ENCODE data around the gene RAPGEF4. TPM values are rescaled to one million over a fixed set of nuclear protein-coding genes. Genes with fewer than 3 reads are reported as not detected.

Gene RAPGEF4
- total and polyA plus RNA-seq, 7 donors: 0.23 to 7.6 (median 4.2) TPM

GRCh38 chr2:172988728-172989127 lies 253.1 kb downstream of the RAPGEF4 start:
- no peak for TF ChIP-seq CTCF (IDR thresholded peaks at IDR 0.05)
- no peak for TF ChIP-seq EP300 (IDR thresholded peaks at IDR 0.05)
- TF ChIP-seq POLR2AphosphoS5 (IDR thresholded peaks at IDR 0.05): no peak
- TF ChIP-seq POLR2A (IDR thresholded peaks at IDR 0.05): no peak
- Histone ChIP-seq H3K36me3 (no peaks in the 10 kb centered on the region), H3K27me3 (no peaks in the 10 kb centered on the region), H3K4me3 (no peak overlapping the region), H3K4me1 (peaks cover 0 to 9% (median 3%) of the 10 kb centered on the region in 4 donors), H3K9me3 (no peaks in the 10 kb centered on the region), H3K27ac (no peak overlapping the region)
- no peak for DNase-seq
- intact Hi-C loops (cut with DNase I): no loop called here
- 73 to 89% methylated on average over 7 of the region's 7 CpGs for WGBS, 2 donors

GRCh38 chr2:172991031-172991430 lies 255.4 kb downstream of the RAPGEF4 start:
- TF ChIP-seq POLR2A (IDR thresholded peaks at IDR 0.05) (no peak), CTCF (IDR thresholded peaks at IDR 0.05) (no peak), EP300 (IDR thresholded peaks at IDR 0.05) (no peak)
- no peaks in the 10 kb centered on the region for H3K9me3 ChIP-seq
- H3K4me3 ChIP-seq: no peak overlapping the region
- intact Hi-C loops (cut with DNase I): no loop called here
- no peaks in the 10 kb centered on the region for H3K36me3 ChIP-seq
- H3K4me1 ChIP-seq: peaks cover 0 to 8% (median 3%) of the 10 kb centered on the region in 4 donors
- H3K27ac ChIP-seq: no peak overlapping the region
- DNase-seq: no peak
- 92 to 93% methylated on average over 7 of the region's 7 CpGs for WGBS, 2 donors
- H3K27me3 ChIP-seq: no peaks in the 10 kb centered on the region

- 85 to 89% methylated on average over 4 of the region's 4 CpGs for WGBS, 2 donors
- DNase-seq: no peak
- Histone ChIP-seq H3K27me3 (no peaks in the 10 kb centered on the region), H3K4me3 (no peak overlapping the region), H3K27ac (no peak overlapping the region), H3K4me1 (peaks cover 0 to 13% (median 3%) of the 10 kb centered on the region in 4 donors), H3K36me3 (no peaks in the 10 kb centered on the region), H3K9me3 (no peaks in the 10 kb centered on the region)
- intact Hi-C loops (cut with DNase I): no loop called here
- TF ChIP-seq POLR2AphosphoS5 (IDR thresholded peaks at IDR 0.05) (no peak), CTCF (IDR thresholded peaks at IDR 0.05) (no peak), POLR2A (IDR thresholded peaks at IDR 0.05) (no peak), EP300 (IDR thresholded peaks at IDR 0.05) (no peak)
These were observed 257.5 kb downstream of the RAPGEF4 start for GRCh38 chr2:172993139-172993538.

- H3K27me3 ChIP-seq: no peaks in the 10 kb centered on the region
- H3K4me1 ChIP-seq: peaks cover 0 to 13% (median 3%) of the 10 kb centered on the region in 4 donors
- DNase-seq: no peak
- H3K36me3 ChIP-seq: no peaks in the 10 kb centered on the region
- WGBS, 2 donors: 64 to 75% methylated on average over 11 of the region's 11 CpGs
- intact Hi-C loops (cut with DNase I): no loop called here
- H3K27ac ChIP-seq: no peak overlapping the region
- H3K9me3 ChIP-seq: no peaks in the 10 kb centered on the region
- H3K4me3 ChIP-seq: no peak overlapping the region
- TF ChIP-seq CTCF (IDR thresholded peaks at IDR 0.05) (no peak), POLR2AphosphoS5 (IDR thresholded peaks at IDR 0.05) (no peak), POLR2A (IDR thresholded peaks at IDR 0.05) (no peak), EP300 (IDR thresholded peaks at IDR 0.05) (no peak)
These were observed 258.5 kb downstream of the RAPGEF4 start for GRCh38 chr2:172993931-172994717.

Data from sigmoid colon (tissue), 7 donors.